ENCODE data around the gene TARBP1.
A peak's percentile ranks its signal among the peaks of the same experiment; 100 is the strongest.

The TARBP1 gene

DNA sequence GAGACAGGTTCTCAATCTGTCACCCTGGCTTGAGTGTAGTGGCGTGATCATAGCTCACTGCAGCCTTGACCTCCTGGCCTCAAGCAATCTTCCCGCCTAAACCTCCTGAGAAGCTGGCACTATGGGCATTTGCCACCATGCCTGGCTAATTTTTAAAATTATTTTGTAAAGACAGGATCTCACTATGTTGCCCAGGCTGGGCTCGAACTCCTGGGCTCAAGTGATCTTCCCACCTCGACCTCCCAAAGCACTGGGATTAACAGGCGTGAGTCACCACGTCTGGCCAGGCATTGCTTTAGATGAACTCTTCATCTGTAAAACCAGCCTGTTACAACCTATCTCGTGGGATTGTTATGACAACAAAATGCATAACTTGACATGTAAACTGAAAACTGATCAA, 103.3 kb downstream of the TARBP1 start:
- DNase-seq: no peak

DNA sequence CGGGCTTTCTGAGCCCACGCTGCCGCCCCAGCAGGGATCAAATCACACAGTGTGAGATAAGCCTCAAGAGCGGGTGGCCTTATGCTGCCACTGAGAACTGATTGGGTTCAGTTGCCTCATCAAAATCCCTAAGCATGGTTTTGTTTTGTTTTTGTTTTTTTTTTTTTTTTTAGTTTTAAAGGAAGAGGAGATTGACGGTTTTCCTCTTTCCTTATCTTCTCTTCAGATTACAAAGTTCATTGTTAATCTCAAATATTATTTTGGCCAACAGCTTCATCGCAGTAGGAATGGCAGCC, 105.1 kb downstream of the TARBP1 start:
- no peak for DNase-seq

DNA sequence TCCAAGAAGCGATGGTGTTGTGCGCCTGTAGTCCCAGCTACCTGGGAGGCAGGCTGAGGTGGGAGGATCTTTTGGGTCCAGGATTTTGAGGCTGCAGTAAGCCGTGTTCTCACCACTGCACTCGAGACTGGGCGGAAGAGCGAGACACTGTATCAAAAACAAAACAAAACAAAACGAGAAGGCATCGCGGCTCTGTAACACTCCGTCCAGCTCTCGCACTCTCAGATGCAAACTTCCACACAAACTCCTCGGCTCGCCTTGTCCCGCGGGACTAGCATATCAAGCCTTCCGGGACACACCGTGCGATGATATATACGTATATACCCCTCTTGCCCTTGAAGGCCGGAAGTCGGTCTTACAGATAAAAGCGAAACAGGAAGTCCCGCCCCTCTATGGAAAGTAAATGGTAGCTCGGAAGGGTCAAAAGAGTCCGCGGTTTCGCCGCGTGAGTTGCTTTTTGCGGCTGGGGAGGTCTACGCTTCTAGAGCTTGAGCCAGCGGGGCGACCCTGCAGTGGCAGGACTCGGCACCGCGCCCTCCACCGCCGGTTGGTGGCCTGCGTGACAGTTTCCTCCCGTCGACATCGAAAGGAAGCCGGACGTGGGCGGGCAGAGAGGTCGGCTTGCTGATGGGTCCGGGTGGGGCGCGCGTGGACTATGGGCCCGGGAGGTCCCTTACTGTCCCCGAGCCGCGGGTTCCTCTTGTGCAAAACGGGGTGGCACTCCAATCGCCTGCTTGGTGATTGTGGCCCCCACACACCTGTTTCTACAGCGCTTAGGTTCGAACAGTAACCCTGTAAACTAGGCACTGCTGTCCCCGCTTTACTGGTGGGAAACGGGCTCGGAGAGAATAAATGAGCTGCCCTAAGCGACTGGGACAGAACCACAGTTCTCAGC, 105.7 kb downstream of the TARBP1 start, which contains the start of gene COA6:
Gene COA6 (plus strand): TSS at position 393 of the 895 bp plus-strand sequence. CDS start 11 bp downstream, at position 404.
- peak; percentile 82 for DNase-seq

DNA sequence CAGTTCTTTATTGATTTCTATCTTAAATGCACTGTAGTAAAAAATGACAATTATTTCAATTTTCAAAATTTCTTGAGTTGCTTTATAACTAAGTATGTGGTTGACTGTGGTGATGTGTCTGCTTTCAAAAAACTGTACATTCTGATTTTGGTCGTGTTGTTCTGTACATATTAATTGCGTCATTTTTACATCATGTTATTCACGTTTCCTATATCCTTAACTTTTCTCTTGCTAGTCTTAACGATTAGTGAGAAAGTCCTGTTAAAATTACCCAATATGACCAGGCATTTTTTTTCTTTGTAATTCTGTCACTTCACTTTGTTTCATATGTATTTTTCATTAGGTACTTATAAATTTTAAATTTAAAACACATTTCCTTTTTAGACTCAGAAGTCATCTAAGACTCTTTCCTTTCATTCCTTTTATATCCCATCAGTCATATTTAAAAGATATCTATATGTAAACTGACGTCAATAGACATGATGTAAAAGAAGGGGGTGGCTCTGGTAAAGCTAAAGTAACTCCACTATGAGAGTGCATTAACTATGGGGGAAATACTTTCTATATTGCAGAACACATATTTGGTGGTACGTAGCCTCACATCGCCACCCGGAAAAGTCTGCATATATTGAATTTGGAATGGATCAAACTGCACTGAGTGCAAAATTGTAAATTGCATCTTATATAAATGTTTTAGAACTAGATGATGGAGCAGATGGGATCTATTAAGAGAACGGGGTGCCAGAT, 106.8 kb downstream of the TARBP1 start:
- DNase-seq: no peak

DNA sequence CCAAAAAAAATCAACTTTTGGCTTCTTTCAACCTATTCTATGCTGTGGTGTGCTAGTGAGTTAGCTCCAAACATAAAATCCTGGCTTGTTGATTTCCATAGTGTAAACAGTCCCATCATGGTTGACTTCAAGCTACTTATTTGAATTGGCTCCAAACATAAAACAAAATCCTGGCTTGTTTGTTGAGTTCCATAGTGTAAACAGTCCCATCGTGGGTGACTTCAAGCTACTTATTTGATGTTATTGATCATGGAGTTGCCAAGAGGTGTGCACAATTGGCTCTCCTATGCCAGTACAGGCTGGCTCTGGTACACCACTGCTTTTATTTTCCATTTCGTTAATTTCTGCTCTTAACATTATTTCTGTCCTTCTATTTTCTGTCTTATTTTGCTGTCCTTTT, 107.6 kb downstream of the TARBP1 start:
- no peak for DNase-seq

DNA sequence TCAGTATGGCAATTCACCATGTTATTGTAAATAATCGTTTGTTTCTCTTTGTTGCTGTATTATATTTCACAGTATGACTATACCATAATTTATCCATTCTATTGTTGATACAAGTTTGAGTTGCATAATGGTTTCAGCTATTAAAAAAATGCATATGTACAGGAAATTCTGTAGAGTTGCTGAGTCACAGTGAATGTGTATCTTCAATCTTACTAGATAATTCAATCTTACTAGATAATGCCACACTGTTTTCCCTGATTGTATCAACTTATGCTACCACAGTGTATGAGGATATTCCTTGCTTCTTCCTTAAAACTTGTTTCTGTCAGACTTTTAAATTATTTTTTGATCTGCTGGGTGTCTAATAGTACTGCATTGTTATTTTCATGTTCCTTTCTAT, 109.2 kb downstream of the TARBP1 start:
- DNase-seq: no peak

- no peak for DNase-seq
Observed at GRCh38 chr1:234369033-234369430, 109.9 kb downstream of the TARBP1 start.

DNA sequence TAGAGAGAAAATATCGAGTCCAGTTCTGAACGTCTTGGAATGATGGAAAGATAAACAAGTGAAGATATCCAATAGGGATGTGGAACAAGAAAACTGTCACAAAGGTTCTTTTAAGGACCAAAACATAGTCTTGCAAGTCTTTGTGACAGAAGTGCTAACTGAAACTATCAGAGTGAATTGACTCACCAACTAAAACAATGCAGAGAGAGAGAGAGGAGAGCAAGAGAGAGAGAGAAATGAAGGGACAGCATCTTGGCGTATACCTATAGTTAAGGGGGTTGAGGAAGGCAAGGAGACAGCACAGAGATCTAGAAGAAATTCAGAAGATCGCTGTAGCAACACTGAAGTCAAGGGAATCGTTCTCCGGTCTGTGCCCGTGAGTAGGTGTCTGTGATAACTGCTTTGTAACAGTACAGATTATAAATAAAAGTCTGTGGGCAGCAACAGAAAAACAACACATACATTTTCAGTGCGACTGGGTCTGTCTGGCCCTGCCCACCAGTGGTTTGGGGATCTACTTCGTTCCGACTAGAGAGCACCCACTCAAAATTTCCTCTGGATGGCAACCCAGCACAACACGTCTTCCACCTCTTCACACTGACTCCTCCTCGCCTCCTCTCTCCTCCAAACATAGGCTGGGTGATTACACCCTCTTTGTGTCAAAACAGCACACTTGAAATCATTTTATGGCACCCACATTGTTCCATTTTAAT, 110.5 kb downstream of the TARBP1 start:
- DNase-seq: no peak

DNA sequence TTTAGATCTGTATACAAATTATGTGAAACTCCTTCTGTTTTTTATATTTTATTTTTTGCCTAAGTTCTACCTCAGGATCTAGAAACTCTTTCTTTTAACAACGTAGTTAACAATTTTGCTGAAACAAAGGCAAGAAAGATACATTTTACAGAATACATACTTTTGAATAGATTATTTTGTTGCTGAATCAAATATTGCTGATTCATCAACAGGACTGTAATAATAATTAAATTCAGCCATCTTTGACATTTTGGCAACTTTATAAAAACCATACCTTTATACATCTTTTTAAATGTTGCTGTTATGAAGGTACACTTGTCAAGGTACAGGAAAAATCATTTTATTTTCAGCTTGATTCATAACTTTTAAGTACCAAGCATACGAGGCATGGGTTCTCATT, 116.4 kb downstream of the TARBP1 start:
- DNase-seq: no peak

GRCh38 chr1:234361102-234361603, 117.8 kb downstream of the TARBP1 start:
- no peak for DNase-seq

- no peak for DNase-seq
Observed at GRCh38 chr1:234357831-234358230, 121.1 kb downstream of the TARBP1 start.

DNA sequence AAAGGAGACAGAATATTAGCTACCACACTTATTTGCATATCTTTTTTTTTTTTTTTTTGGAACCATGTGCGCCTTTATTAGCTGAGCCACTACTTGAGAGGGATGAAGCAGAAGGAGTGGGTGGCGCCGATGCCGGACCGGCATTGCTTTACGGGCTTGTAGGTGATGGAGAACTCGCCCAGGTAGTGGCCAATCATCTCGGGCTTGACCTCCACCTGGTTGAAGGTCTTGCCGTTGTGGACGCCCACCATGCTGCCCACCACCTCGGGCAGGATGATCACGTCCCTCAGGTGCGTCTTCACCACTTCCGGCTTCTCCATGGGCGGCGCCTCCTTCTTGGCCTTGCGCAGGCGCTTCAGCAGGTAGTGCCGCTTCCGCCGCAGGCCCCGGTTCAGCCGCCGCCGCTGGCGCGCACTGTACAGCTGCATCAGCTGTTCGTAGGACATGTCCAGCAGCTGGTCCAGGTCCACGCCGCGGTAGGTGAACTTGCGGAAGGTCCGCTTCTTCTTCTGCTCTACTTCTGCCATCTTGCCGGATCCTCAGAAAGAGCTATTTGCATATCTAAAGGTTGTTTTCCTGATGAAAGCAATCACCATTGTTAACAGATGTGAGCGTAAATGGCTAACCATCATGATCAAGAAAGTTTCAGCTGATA, 122.2 kb downstream of the TARBP1 start:
- peak; percentile 30 for DNase-seq

GRCh38 chr1:234355782-234356510, 123.0 kb downstream of the TARBP1 start:
- no peak for DNase-seq

DNA sequence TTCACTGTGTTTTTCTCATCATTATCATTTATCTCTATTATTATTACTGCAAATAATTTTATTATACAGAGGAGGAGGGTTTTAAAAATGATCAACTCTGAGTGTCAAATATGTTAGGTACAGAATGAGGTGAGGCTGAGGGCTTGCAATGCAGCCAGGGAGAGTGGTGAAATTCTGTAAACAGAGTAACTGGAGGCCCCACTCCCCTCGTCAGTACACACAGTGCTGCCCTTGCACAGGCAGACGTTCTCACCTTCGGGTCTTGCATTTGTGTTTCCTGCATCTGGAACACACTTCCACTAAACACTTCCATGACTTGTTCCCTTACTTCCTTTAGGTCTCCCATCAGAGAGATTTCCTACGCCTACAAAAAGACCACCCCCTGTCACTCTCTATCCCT, 130.0 kb downstream of the TARBP1 start:
- DNase-seq: no peak

- DNase-seq: no peak
Observed at GRCh38 chr1:234345237-234345636, 133.7 kb downstream of the TARBP1 start.

DNA sequence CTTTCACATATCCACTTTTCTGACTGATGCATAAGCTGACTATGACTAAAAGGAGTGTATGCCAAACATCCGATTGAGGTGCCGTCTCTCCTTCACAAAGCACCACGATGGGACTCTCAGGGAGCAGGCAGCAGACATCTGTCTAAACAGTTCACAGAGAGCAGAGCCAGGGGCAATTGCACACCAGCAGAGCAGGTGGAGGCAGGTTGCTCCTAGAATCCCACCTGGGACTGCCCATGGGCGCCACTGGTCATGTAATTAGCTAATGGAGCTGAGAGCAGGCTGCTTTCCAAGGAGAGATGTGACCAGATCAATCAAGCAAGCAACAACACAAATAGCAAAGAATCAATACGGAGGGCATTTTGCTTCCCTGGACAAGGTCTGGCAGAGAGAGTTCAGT, 136.2 kb downstream of the TARBP1 start:
- DNase-seq: no peak
